Nephron (organoid): ENCODE data around the gene RFXAP.

Experiments
- H3K27ac Mint-ChIP-seq, 3 experiments: 2 replicates each; pipeline ENCODE4 v1.8.0; 2020; ENCODE audit warnings: mixed read lengths in 3 of 3, mild to moderate bottlenecking in 2 of 3, moderate library complexity in 1 of 3
- H3K27me3 Mint-ChIP-seq: 2 replicates; pipeline ENCODE4 v1.8.0; 2021; ENCODE audit warnings: low read depth, mild to moderate bottlenecking, moderate library complexity, mixed read lengths
- H3K36me3 Mint-ChIP-seq: 2 replicates; pipeline ENCODE4 v1.8.0; 2020; ENCODE audit warnings: low read depth, mixed read lengths
- H3K4me1 Mint-ChIP-seq: 2 replicates; pipeline ENCODE4 v1.8.0; 2020; ENCODE audit warnings: mixed read lengths
- H3K4me3 Mint-ChIP-seq, 3 experiments: 2 replicates each; pipeline ENCODE4 v1.8.0; 2020; ENCODE audit warnings: mild to moderate bottlenecking in 3 of 3, mixed read lengths in 3 of 3, moderate library complexity in 2 of 3
- H3K9me3 Mint-ChIP-seq: 2 replicates; pipeline ENCODE4 v1.8.0; 2020; ENCODE audit warnings: mixed read lengths
- CTCF ChIP-seq, 3 experiments: fragments of 200-600 bp; sonication (generic); IDR thresholded peaks; one replicate each; pipeline ENCODE4 v1.5.0; 2021; ENCODE audit warnings: antibody characterized with exemption in 3 of 3; ENCODE audit not compliant: unreplicated experiment in 3 of 3

Gene RFXAP

GRCh38 chr13:36789061-36789460 lies 30.0 kb upstream of the RFXAP start:
- Mint-ChIP-seq H3K4me3 (no peak overlapping the region), H3K27ac (no peak overlapping the region), H3K4me1 (no peaks in the 10 kb centered on the region), H3K27me3 (no peaks in the 10 kb centered on the region), H3K9me3 (no peaks in the 10 kb centered on the region), H3K36me3 (no peaks in the 10 kb centered on the region)
- TF ChIP-seq CTCF (IDR thresholded peaks at IDR 0.05; ENCODE audit: unreplicated experiment in 3 of 3) = no peak

GRCh38 chr13:36789730-36790129 lies 29.3 kb upstream of the RFXAP start:
- Mint-ChIP-seq H3K27me3 (no peaks in the 10 kb centered on the region), H3K4me1 (no peaks in the 10 kb centered on the region), H3K9me3 (no peaks in the 10 kb centered on the region), H3K36me3 (no peaks in the 10 kb centered on the region), H3K4me3 (no peak overlapping the region), H3K27ac (no peak overlapping the region)
- TF ChIP-seq CTCF (IDR thresholded peaks at IDR 0.05; ENCODE audit: unreplicated experiment in 3 of 3) = no peak

- no peak for TF ChIP-seq CTCF (IDR thresholded peaks at IDR 0.05; ENCODE audit: unreplicated experiment in 3 of 3)
- H3K27me3 Mint-ChIP-seq = no peaks in the 10 kb centered on the region
- no peak overlapping the region for H3K27ac Mint-ChIP-seq
- no peaks in the 10 kb centered on the region for H3K9me3 Mint-ChIP-seq
- no peaks in the 10 kb centered on the region for H3K36me3 Mint-ChIP-seq
- no peak overlapping the region for H3K4me3 Mint-ChIP-seq
- no peaks in the 10 kb centered on the region for H3K4me1 Mint-ChIP-seq
Observed at GRCh38 chr13:36794706-36795105, 24.3 kb upstream of the RFXAP start.

GRCh38 chr13:36795463-36795862 lies 23.6 kb upstream of the RFXAP start:
- H3K27ac Mint-ChIP-seq = no peak overlapping the region
- H3K9me3 Mint-ChIP-seq = no peaks in the 10 kb centered on the region
- no peak overlapping the region for H3K4me3 Mint-ChIP-seq
- H3K4me1 Mint-ChIP-seq = no peaks in the 10 kb centered on the region
- TF ChIP-seq CTCF (IDR thresholded peaks at IDR 0.05; ENCODE audit: unreplicated experiment in 3 of 3) = no peak
- H3K27me3 Mint-ChIP-seq = no peaks in the 10 kb centered on the region
- no peaks in the 10 kb centered on the region for H3K36me3 Mint-ChIP-seq

- no peaks in the 10 kb centered on the region for H3K4me1 Mint-ChIP-seq
- no peaks in the 10 kb centered on the region for H3K27me3 Mint-ChIP-seq
- no peak overlapping the region for H3K4me3 Mint-ChIP-seq
- no peaks in the 10 kb centered on the region for H3K36me3 Mint-ChIP-seq
- H3K9me3 Mint-ChIP-seq = no peaks in the 10 kb centered on the region
- no peak overlapping the region for H3K27ac Mint-ChIP-seq
- TF ChIP-seq CTCF (IDR thresholded peaks at IDR 0.05; ENCODE audit: unreplicated experiment in 3 of 3) = no peak
Observed at GRCh38 chr13:36796052-36796451, 23.0 kb upstream of the RFXAP start.

GRCh38 chr13:36801035-36801434 lies 18.0 kb upstream of the RFXAP start:
- Mint-ChIP-seq H3K27me3 (no peaks in the 10 kb centered on the region), H3K36me3 (no peaks in the 10 kb centered on the region), H3K4me3 (no peak overlapping the region), H3K9me3 (no peaks in the 10 kb centered on the region), H3K4me1 (no peaks in the 10 kb centered on the region), H3K27ac (no peak overlapping the region)
- no peak for TF ChIP-seq CTCF (IDR thresholded peaks at IDR 0.05; ENCODE audit: unreplicated experiment in 3 of 3)
